CD4-positive, alpha-beta T cell (primary cell): ENCODE data around the gene SOX13. TPM values are rescaled to one million over a fixed set of nuclear protein-coding genes. Genes with fewer than 3 reads are reported as not detected.

ENCODE experiments used
- ATAC-seq: fragments of 200-7000 bp; cut with Tn5 transposase; one replicate; pipeline ENCODE4 v1.10.0; 2022; ENCODE audit warnings: mild to moderate bottlenecking; ENCODE audit not compliant: poor library complexity
- CTCF ChIA-PET: fragments of 350-600 bp; sonication (Branson Sonifier 250); formaldehyde crosslinking; loops from one replicate; lab custom pipeline; 2021; ENCODE audit warnings: antibody characterized with exemption, inconsistent platforms; lab: Charles Lee
- POLR2A ChIA-PET: fragments of 350-600 bp; sonication (Branson Sonifier 250); formaldehyde crosslinking; loops from one replicate; lab custom pipeline; 2021; ENCODE audit warnings: antibody characterized with exemption, inconsistent platforms; lab: Charles Lee
- DNase-seq, 14 experiments: peaks; one replicate each; pipeline ENCODE4 v3.0.0-alpha.2; 2013 to 2020; ENCODE audit warnings: mixed read lengths in 2 of 14
- H3K27ac ChIP-seq, 2 donors: one replicate each; pipeline versions ENCODE4 v1.5.1 to v1.7.0; 2013; ENCODE audit warnings: low read length in 2 of 2, low read depth in 1 of 2, mild to moderate bottlenecking in 1 of 2
- H3K27me3 ChIP-seq, 2 experiments: 1 replicate in 1 of 2; 2 replicates in 1 of 2; pipeline versions ENCODE4 v1.6.1 to v1.7.0; 2013; ENCODE audit warnings: low read length in 2 of 2, control low read depth in 1 of 2, mild to moderate bottlenecking in 1 of 2, moderate library complexity in 1 of 2; ENCODE audit not compliant: insufficient read depth in 2 of 2, control insufficient read depth in 1 of 2
- H3K36me3 ChIP-seq: one replicate; pipeline ENCODE4 v1.6.1; 2013; ENCODE audit warnings: low read length, control low read depth; ENCODE audit not compliant: insufficient read depth
- H3K4me1 ChIP-seq: one replicate; pipeline ENCODE4 v1.6.1; 2013; ENCODE audit warnings: low read length, control low read depth; ENCODE audit not compliant: insufficient read depth
- H3K4me3 ChIP-seq: one replicate; pipeline ENCODE4 v1.5.1; 2013; ENCODE audit warnings: mild to moderate bottlenecking, low read length, moderate library complexity
- H3K9me3 ChIP-seq, 2 experiments: 1 replicate in 1 of 2; 2 replicates in 1 of 2; pipeline versions ENCODE4 v1.6.1 to v1.7.0; 2013; ENCODE audit warnings: low read length in 2 of 2, mild to moderate bottlenecking in 2 of 2, control low read depth in 1 of 2, moderate library complexity in 1 of 2; ENCODE audit not compliant: control insufficient read depth in 1 of 2, insufficient read depth in 1 of 2
- H3K27ac Mint-ChIP-seq: one replicate; pipeline ENCODE4 v1.8.0; 2020; ENCODE audit warnings: mixed read lengths
- H3K27me3 Mint-ChIP-seq: one replicate; pipeline ENCODE4 v1.8.0; 2021; ENCODE audit warnings: mixed read lengths
- H3K36me3 Mint-ChIP-seq: one replicate; pipeline ENCODE4 v1.8.0; 2021; ENCODE audit warnings: low read depth, mixed read lengths
- H3K4me1 Mint-ChIP-seq: one replicate; pipeline ENCODE4 v1.8.0; 2021; ENCODE audit warnings: low read depth, mixed read lengths
- H3K4me3 Mint-ChIP-seq: one replicate; pipeline ENCODE4 v1.8.0; 2020; ENCODE audit warnings: mild to moderate bottlenecking, mixed read lengths
- H3K9me3 Mint-ChIP-seq: one replicate; pipeline ENCODE4 v1.8.0; 2020; ENCODE audit warnings: mixed read lengths
- intact Hi-C, 2 experiments: fragments of 100-400 bp; cut with DNase I in 1 of 2; cut with micrococcal nuclease in 1 of 2; formaldehyde crosslinking; loops; one replicate each; pipeline versions ENCODE4 v1.15.1 to v1.9.0; 2023 to 2025; cut with DNase I, micrococcal nuclease
- total RNA-seq, 174 experiments: library from RNA in 2 of 174; stranded (reverse) in 2 of 174; gene quantifications; one replicate each; pipeline ENCODE4 v1.2.3 and lab custom pipeline; 2021 to 2026
- TF ChIP-seq, protein P1 (sequence below): fragments of 200-600 bp; IDR thresholded peaks from one replicate; pipeline ENCODE4 v1.8.0; 2022; ENCODE audit warnings: antibody characterized with exemption, mild to moderate bottlenecking

Gene SOX13
- total RNA-seq, 2 experiments from 2014 or later: 1.8 to 1.9 TPM

DNA sequence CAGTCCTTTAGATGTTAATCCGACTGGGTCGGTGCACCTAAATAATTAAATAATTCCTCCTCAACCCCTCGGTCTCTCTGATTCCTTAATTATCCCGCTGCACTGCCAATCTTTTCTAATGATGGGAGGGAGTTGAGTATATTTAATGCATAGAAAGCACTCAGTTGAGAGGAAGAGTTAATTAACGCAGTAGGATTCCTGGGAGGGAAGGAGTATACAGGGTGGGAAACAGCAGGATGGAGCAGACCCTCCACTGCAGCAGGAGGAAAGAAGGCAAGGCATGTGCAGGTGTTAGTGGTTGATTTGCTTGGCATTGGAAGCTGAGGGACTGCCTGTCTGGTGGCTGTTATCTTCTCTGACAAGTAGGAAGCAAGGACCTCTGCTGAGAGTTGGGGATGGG lies 103.1 kb downstream of the SOX13 start:
- DNase-seq: no peak
- Histone ChIP-seq H3K27ac (no peak overlapping the region), H3K4me1 (no peaks in the 10 kb centered on the region), H3K36me3 (no peaks in the 10 kb centered on the region), H3K9me3 (peaks cover 11 to 20% of the 10 kb centered on the region in 2 experiments), H3K4me3 (no peak overlapping the region), H3K27me3 (peaks cover 8 to 9% of the 10 kb centered on the region in 2 experiments)
- Mint-ChIP-seq H3K27ac (no peak overlapping the region), H3K4me1 (no peaks in the 10 kb centered on the region), H3K36me3 (no peaks in the 10 kb centered on the region), H3K4me3 (no peak overlapping the region), H3K27me3 (peaks cover 13% of the 10 kb centered on the region), H3K9me3 (no peaks in the 10 kb centered on the region)
- TF ChIP-seq, protein P1, sequence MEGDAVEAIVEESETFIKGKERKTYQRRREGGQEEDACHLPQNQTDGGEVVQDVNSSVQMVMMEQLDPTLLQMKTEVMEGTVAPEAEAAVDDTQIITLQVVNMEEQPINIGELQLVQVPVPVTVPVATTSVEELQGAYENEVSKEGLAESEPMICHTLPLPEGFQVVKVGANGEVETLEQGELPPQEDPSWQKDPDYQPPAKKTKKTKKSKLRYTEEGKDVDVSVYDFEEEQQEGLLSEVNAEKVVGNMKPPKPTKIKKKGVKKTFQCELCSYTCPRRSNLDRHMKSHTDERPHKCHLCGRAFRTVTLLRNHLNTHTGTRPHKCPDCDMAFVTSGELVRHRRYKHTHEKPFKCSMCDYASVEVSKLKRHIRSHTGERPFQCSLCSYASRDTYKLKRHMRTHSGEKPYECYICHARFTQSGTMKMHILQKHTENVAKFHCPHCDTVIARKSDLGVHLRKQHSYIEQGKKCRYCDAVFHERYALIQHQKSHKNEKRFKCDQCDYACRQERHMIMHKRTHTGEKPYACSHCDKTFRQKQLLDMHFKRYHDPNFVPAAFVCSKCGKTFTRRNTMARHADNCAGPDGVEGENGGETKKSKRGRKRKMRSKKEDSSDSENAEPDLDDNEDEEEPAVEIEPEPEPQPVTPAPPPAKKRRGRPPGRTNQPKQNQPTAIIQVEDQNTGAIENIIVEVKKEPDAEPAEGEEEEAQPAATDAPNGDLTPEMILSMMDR: no peak
- ChIA-PET POLR2A (no interaction called here), CTCF (no interaction called here)
- no peak for ATAC-seq
- intact Hi-C loops: no loop called here

DNA sequence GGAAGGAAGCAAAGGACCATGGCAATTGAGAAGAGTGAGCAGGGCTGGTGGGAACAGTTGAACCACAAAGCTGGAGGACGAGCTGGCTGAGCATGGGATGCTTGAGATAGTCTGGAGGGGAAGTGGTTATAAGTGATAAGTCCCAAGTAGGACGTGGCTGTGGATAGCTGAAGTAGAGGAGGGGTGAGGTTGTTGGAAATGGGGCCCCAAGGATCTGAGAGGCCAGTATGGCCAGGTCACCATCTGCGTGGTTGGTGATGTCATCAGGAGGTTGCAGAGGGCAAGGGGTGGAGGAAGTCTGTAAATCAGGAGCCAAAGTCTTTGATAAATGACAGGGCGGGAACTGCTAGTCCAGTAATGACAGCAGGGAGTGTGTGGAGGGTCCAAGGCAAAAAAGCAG lies 104.2 kb downstream of the SOX13 start:
- Mint-ChIP-seq H3K36me3 (no peaks in the 10 kb centered on the region), H3K4me1 (no peaks in the 10 kb centered on the region), H3K9me3 (no peaks in the 10 kb centered on the region), H3K27ac (no peak overlapping the region), H3K4me3 (no peak overlapping the region), H3K27me3 (peaks cover 13% of the 10 kb centered on the region)
- no peaks in the 10 kb centered on the region for H3K36me3 ChIP-seq
- ATAC-seq: no peak
- CTCF ChIA-PET: no interaction called here
- POLR2A ChIA-PET: no interaction called here
- H3K27me3 ChIP-seq: peaks cover 8 to 9% of the 10 kb centered on the region in 2 experiments
- no peaks in the 10 kb centered on the region for H3K4me1 ChIP-seq
- TF ChIP-seq, protein P1: no peak
- H3K4me3 ChIP-seq: no peak overlapping the region
- DNase-seq: no peak
- peaks cover 2 to 15% of the 10 kb centered on the region in 2 experiments for H3K9me3 ChIP-seq
- no peak overlapping the region for H3K27ac ChIP-seq
- intact Hi-C loops: no loop called here

Other genes starting within 250 kb of the SOX13 start
- 10 to 100 TPM; 63.0 to 65.9 TPM for gene SNRPE, start 211.5 kb upstream of the SOX13 start, total RNA-seq
- 10 to 100 TPM; 11.7 to 12.9 TPM for gene ETNK2, start 78.9 kb downstream of the SOX13 start, total RNA-seq
- not detected for gene REN, start 93.2 kb downstream of the SOX13 start, total RNA-seq
- not detected for gene KISS1, start 123.4 kb downstream of the SOX13 start, total RNA-seq
- under 1 TPM in 1 of 2 experiments, not detected in 1; 0.30 TPM for gene GOLT1A, start 140.9 kb downstream of the SOX13 start, total RNA-seq